Adrenal gland (tissue), 12 donors: ENCODE results near the gene YWHAQ. TPM values are rescaled to one million over a fixed set of nuclear protein-coding genes. Genes with fewer than 3 reads are reported as not detected.
"Not testable (repeated sequence)": the region's sequence is repeated elsewhere in the genome, so short reads cannot be mapped to it uniquely, and the experiment has no call there.

Experiments
- DNase-seq, 7 donors: peaks; one replicate each; pipeline ENCODE4 v3.0.0-alpha.2; 2019 to 2020
- H3K27ac ChIP-seq, 5 donors: fragments of 200-600 bp; sonication (generic) in 4 of 5; 1 replicate in 3 of 5; 2 replicates in 2 of 5; pipeline versions ENCODE4 v1.5.1 to v1.8.0; 2016 to 2020; ENCODE audit warnings: mild to moderate bottlenecking in 1 of 5
- H3K27me3 ChIP-seq: fragments of 200-600 bp; 2 replicates; pipeline ENCODE4 v1.8.0; 2021
- H3K36me3 ChIP-seq, 2 donors: fragments of 200-600 bp; replicated peaks in 1 of 2; 1 replicate in 1 of 2; 2 replicates in 1 of 2; pipeline versions ENCODE4 v1.5.1 to v1.8.0; 2018 to 2022
- H3K4me1 ChIP-seq, 2 donors: fragments of 200-600 bp; replicated peaks in 1 of 2; 1 replicate in 1 of 2; 2 replicates in 1 of 2; pipeline versions ENCODE4 v1.5.1 to v1.8.0; 2018 to 2021
- H3K4me3 ChIP-seq, 4 donors: fragments of 200-600 bp; sonication (generic) in 3 of 4; one replicate each; pipeline ENCODE4 v1.5.1; 2016 to 2018
- H3K9me3 ChIP-seq, 3 donors: fragments of 200-600 bp; sonication (generic) in 1 of 3; replicated peaks in 1 of 3; 1 replicate in 2 of 3; 2 replicates in 1 of 3; pipeline versions ENCODE4 v1.5.1 to v1.8.0; 2016 to 2021
- POLR2A ChIP-seq, 2 donors: fragments of 450-650 bp; IDR thresholded peaks; one replicate each; pipeline ENCODE4 v1.6.1; 2017; ENCODE audit warnings: antibody characterized with exemption in 2 of 2, mild to moderate bottlenecking in 2 of 2, moderate library complexity in 1 of 2
- WGBS, 4 donors: extraction: QIAGEN DNeasy Blood & Tissue Kit in 2 of 4; methylation state at CpG; one replicate each; pipeline versions ENCODE4 v1.1.5 to v1.1.7; 2013 to 2017; 5-methylcytosine and 5-hydroxymethylcytosine counted together
- intact Hi-C, 2 donors: fragments of 100-400 bp; cut with DNase I; formaldehyde crosslinking; loops; one replicate each; pipeline versions ENCODE4 v1.14.1 to v1.15.0; 2022 to 2023
- polyA plus RNA-seq, 3 donors: library from polyadenylated mRNA; stranded (reverse); fragments of 200-250 nt in 2 of 3; fragments of 350-450 nt in 1 of 3; fragmentation: Illumina TruSeq in 1 of 3; extraction: RNeasy Lipid Tissue Mini Kit (QIAGEN cat#74804) in 1 of 3; gene quantifications; one replicate each; pipeline ENCODE4 v1.2.3, GENCODE V29; 2013 to 2014
- total RNA-seq, 9 donors: library from RNA; depleted of rRNA in 4 of 9; stranded (reverse); fragments of >200 nt in 4 of 9; fragments of 120-200 nt in 1 of 9; fragmentation: NEBNext Ultra II Directional in 1 of 9; extraction: Animal tissue kit (Norgen Biotek cat#: 25700) in 1 of 9; gene quantifications; one replicate each; pipeline versions ENCODE4 v1.1.0 to v1.2.4, GENCODE V29; 2013 to 2023
- TF ChIP-seq, protein P1 (sequence below), 6 experiments: fragments of 450-650 bp in 4 of 6; fragments of 200-600 bp in 2 of 6; sonication (generic) in 1 of 6; IDR thresholded peaks; 1 replicate in 5 of 6; 2 replicates in 1 of 6; pipeline versions ENCODE4 v1.5.1 to v1.8.0; 2016 to 2021; ENCODE audit warnings: antibody characterized with exemption in 6 of 6, mild to moderate bottlenecking in 2 of 6, moderate library complexity in 1 of 6
- donor health status: healthy with polysubstance abuse.
- donor health status: Bipolar disorder and iron deficiency.
- donor health status: DM: yes; HTN: yes; CAD: no.
- donor health status: DM: no; HTN: no; CAD: no.
- donor health status: DM: no; HTN: no; CAD: no.
- donor health status: DM: yes; HTN: yes; CAD: no.

YWHAQ gene
- total and polyA plus RNA-seq, 12 donors = 74.1 to 477 (median 241) TPM

DNA sequence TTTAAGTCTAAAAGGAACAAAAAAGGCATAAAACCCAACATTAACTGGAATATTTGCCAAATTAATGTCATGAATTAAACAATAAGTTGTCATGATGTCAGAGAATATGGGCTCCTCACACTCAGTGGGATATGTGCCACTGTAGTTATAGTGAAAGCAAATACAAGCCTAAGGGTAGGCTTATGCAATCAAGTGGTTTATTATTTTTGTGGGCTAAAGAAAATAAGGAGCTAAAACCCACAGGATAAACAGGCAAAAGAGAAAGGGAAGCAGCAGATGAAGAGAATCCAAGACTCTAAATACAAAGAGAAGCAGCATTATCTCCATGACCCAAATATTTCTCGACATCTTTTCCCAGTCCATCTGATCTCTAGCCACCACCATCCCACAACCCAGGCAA, 17.5 kb downstream of the YWHAQ start:
- Histone ChIP-seq H3K9me3 (no peaks in the 10 kb centered on the region), H3K36me3 (no peaks in the 10 kb centered on the region), H3K27me3 (no peaks in the 10 kb centered on the region), H3K4me3 (no peak overlapping the region), H3K4me1 (peaks cover 19 to 48% of the 10 kb centered on the region in 2 donors), H3K27ac (peak overlapping the region in 1 of 5 donors; percentile 18)
- 34 to 48% (median 39%) methylated on average over 1 of the region's 1 CpG for WGBS, 4 donors
- intact Hi-C loops = no loop called here
- no peak for TF ChIP-seq POLR2A (IDR thresholded peaks at IDR 0.05)
- TF ChIP-seq, protein P1, sequence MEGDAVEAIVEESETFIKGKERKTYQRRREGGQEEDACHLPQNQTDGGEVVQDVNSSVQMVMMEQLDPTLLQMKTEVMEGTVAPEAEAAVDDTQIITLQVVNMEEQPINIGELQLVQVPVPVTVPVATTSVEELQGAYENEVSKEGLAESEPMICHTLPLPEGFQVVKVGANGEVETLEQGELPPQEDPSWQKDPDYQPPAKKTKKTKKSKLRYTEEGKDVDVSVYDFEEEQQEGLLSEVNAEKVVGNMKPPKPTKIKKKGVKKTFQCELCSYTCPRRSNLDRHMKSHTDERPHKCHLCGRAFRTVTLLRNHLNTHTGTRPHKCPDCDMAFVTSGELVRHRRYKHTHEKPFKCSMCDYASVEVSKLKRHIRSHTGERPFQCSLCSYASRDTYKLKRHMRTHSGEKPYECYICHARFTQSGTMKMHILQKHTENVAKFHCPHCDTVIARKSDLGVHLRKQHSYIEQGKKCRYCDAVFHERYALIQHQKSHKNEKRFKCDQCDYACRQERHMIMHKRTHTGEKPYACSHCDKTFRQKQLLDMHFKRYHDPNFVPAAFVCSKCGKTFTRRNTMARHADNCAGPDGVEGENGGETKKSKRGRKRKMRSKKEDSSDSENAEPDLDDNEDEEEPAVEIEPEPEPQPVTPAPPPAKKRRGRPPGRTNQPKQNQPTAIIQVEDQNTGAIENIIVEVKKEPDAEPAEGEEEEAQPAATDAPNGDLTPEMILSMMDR (IDR thresholded peaks at IDR 0.05) = no peak
- DNase-seq = no peak

DNA sequence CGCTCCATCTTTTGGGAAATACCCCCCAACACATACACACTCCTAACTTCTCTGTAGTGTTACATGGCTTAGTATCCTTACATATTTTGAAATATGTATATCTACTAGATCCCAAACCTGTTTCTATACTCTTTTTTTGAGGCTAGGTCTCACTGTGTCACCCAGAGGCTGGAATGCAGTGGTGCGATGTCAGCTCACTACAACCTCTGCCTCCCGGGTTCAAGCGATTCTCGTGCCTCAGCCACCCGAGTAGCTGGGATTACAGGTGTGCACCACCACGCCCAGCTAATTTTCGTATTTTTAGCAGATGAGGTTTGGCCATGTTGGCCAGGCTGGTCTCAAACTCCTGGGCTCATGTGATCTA, 19.3 kb downstream of the YWHAQ start:
- peaks cover 23 to 53% of the 10 kb centered on the region in 2 donors for H3K4me1 ChIP-seq
- WGBS, 4 donors = 96 to 99% (median 97%) methylated on average over 7 to 8 of the region's 8 CpGs
- H3K27me3 ChIP-seq, H3K36me3 ChIP-seq, H3K9me3 ChIP-seq, H3K27ac ChIP-seq, H3K4me3 ChIP-seq, intact Hi-C loops, DNase-seq: not testable (repeated sequence)

DNA sequence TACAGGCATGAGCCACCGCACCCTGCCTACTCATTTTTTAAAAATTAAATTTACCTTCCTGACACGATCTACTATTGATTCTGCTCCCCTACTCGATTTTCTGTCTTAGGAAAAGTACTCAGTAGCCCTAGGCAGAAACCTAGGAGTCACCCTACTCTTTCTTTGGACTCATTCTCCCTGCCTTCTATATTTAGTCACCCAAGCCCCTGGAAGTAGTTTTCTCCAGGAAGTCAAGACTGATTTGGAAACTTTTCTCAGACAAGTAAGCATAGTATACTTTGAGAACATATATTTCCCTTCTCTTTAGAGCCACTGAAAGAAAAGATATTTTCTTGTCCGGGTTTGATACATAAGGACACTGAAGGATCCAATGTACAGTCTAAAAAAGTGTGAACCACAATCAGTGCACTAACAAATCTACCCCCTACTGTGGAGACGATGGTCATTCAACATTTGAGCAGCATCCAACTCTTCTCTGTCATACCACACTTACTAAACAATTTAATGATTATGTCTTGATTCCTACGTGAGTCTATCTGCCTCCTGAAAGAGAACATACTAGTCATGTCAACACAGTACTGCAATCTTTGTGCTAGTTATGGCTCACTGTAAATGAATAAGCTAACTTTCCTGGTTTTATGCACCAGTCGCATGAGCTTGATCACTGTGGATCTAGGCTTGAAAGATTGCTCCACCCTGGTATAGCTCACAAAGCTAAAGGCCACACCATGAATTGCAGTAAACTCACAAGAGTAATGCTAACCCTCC, 19.8 kb downstream of the YWHAQ start:
- H3K36me3 ChIP-seq = no peaks in the 10 kb centered on the region
- H3K27me3 ChIP-seq = no peaks in the 10 kb centered on the region
- H3K27ac ChIP-seq = no peak overlapping the region
- 88 to 92% (median 89%) methylated on average over 7 of the region's 7 CpGs for WGBS, 4 donors
- H3K9me3 ChIP-seq = no peaks in the 10 kb centered on the region
- peaks cover 23 to 53% of the 10 kb centered on the region in 2 donors for H3K4me1 ChIP-seq
- DNase-seq = no peak
- intact Hi-C loops = no loop called here
- TF ChIP-seq, protein P1 (IDR thresholded peaks at IDR 0.05) = no peak
- no peak for TF ChIP-seq POLR2A (IDR thresholded peaks at IDR 0.05)
- H3K4me3 ChIP-seq = no peak overlapping the region

DNA sequence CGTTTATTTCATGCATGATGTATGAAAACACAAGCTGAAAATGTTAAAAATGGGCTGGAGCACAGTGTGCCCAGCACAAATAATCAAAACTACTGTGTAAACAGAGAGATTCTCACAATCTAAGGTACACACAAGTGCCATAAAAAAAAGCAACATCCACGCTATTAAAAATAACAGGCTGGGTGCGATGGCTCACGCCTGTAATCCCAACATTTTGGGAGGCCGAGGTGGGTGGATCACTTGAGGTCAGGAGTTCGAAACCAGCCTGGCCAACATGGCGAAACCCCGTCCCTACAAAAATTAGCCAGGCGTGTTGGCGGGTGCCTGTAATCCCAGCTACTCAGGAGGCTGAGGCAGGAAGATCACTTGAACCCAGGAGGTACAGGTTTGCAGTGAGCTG, 22.3 kb downstream of the YWHAQ start:
- H3K9me3 ChIP-seq, H3K27me3 ChIP-seq, DNase-seq, intact Hi-C loops, H3K36me3 ChIP-seq: not testable (repeated sequence)
- Histone ChIP-seq H3K4me1 (peaks cover 19 to 37% of the 10 kb centered on the region in 2 donors), H3K27ac (peak overlapping the region in 4 of 5 donors; percentile 42 to 87 (median 72)), H3K4me3 (peak overlapping the region in 2 of 4 donors; percentile 24 to 46)
- 78 to 86% (median 80%) methylated on average over 10 of the region's 10 CpGs for WGBS, 4 donors

DNA sequence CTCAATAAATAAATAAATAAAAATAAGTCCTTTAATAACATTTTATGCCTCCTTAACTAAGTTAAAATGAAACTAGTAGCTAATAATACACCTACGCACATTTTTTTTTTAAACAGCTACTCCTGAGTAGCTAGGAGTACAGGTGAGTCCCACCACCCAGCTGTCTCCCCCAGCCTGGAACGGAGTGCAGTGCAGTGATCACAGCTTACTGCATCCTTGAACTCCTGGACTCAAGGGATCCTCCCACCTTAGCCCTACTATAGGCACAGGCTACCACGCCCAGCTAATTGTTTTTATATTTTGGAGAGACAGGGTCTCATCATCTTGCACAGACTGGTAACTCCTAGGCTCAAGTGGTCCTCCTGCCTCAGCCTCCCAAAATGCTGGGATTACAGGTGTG, 28.4 kb downstream of the YWHAQ start:
- peaks cover 0 to 16% (median 0%) of the 10 kb centered on the region in 3 donors for H3K9me3 ChIP-seq
- intact Hi-C loops = no loop called here
- DNase-seq = no peak
- H3K4me3 ChIP-seq = no peak overlapping the region
- no peaks in the 10 kb centered on the region for H3K27me3 ChIP-seq
- peaks cover 3 to 6% of the 10 kb centered on the region in 2 donors for H3K4me1 ChIP-seq
- H3K36me3 ChIP-seq = no peaks in the 10 kb centered on the region
- no peak for TF ChIP-seq POLR2A (IDR thresholded peaks at IDR 0.05)
- TF ChIP-seq, protein P1 (IDR thresholded peaks at IDR 0.05) = no peak
- H3K27ac ChIP-seq = no peak overlapping the region
- 81 to 95% (median 87%) methylated on average over 3 of the region's 3 CpGs for WGBS, 4 donors
